Heart left ventricle (tissue), 13 donors: ENCODE measurements around the gene VGLL4.

Experiments
- POLR2A ChIP-seq, 2 donors: fragments of 450-650 bp; IDR thresholded peaks; one replicate each; pipeline ENCODE4 v1.6.1; 2017; ENCODE audit warnings: antibody characterized with exemption in 2 of 2, mild to moderate bottlenecking in 2 of 2, moderate library complexity in 2 of 2
- TF ChIP-seq, protein P1 (sequence below), 12 donors: fragments of 200-600 bp; sonication (generic) in 4 of 12; IDR thresholded peaks; one replicate each; pipeline versions ENCODE4 v1.5.0 to v1.8.0; 2018 to 2022; ENCODE audit warnings: antibody characterized with exemption in 12 of 12, mild to moderate bottlenecking in 5 of 12
- donor health status: ischemic (EF 13 %, LVEDD 7.1; RV severe dilation, severe dysfunction).
- donor health status: DM: no; HTN: yes; CAD: no.
- donor health status: DM: no; HTN: no; CAD: no.
- donor health status: ischemic (EF 25% LVEDD 6.9; RV normal size, moderate dysfunction).
- donor health status: ischemic (EF 25% LVEDD 5.7; RV mildly dilated, moderate dysfunction).
- donor health status: ischemic (EF 35%, LVEDD 5.7; RV mildly dilated, moderate dysfunction).
- donor health status: nonischemic (EF 11% LVEDD 7.7; RV severe dilation, severe dysfunction).
- donor health status: DM: yes; HTN: yes; CAD: no.
- donor health status: PGD.
- donor health status: ischemic (EF 29% LVEDD 5.4; RV normal size, mild dysfunction).
- donor health status: nonischemic (EF 23%, LVEDD 6.1; RV moderate dilation, normal function).

DNA sequence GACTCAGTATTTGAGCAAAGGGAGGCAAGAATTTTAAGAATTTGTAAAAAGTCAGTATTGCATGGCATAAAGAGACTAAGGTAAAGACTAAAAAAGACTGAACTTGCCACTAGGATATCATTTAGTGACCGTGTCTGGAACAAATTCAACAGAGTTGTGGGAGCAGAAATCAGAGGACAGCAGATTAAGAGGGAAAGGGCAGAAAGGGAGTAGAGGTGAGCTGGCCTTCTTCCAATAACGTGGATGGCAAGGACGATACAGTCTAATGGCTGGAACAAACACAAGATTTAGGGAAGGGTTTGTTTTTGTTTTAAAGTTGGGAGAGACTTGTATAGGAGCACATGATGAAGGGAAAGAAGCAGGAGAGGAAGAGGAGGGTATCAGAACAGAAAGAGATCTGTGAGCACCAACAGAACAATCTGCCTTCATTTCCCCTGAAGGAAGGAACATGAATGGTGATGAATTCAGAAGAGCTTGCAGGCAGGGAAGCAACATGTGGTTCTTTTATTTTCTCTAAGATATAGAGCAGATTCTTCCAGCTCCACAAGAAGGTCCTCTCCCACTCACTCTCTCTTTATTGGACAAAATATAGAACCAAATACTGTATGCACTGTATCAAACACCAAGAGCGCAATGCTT, 8.6 kb downstream of the VGLL4 start:
- TF ChIP-seq, protein P1, sequence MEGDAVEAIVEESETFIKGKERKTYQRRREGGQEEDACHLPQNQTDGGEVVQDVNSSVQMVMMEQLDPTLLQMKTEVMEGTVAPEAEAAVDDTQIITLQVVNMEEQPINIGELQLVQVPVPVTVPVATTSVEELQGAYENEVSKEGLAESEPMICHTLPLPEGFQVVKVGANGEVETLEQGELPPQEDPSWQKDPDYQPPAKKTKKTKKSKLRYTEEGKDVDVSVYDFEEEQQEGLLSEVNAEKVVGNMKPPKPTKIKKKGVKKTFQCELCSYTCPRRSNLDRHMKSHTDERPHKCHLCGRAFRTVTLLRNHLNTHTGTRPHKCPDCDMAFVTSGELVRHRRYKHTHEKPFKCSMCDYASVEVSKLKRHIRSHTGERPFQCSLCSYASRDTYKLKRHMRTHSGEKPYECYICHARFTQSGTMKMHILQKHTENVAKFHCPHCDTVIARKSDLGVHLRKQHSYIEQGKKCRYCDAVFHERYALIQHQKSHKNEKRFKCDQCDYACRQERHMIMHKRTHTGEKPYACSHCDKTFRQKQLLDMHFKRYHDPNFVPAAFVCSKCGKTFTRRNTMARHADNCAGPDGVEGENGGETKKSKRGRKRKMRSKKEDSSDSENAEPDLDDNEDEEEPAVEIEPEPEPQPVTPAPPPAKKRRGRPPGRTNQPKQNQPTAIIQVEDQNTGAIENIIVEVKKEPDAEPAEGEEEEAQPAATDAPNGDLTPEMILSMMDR (IDR thresholded peaks at IDR 0.05) = no peak
- TF ChIP-seq POLR2A (IDR thresholded peaks at IDR 0.05) = no peak
